IMR-90 (cell line): ENCODE data around the gene ARHGEF12.

Experiments used
- CEBPB ChIP-seq: IDR thresholded peaks from 2 replicates; pipeline ENCODE4 v1.6.1; 2012; ENCODE audit warnings: low read depth, low read length, improper control_type of control experiment
- CTCF ChIP-seq: conservative IDR thresholded peaks from 2 replicates; pipeline ENCODE4 v1.5.1; 2012; ENCODE audit warnings: mild to moderate bottlenecking, low read depth, low read length, improper control_type of control experiment
- ELK1 ChIP-seq: fragments of 150-350 bp; IDR thresholded peaks from 2 replicates; pipeline ENCODE4 v1.6.1; 2016; ENCODE audit warnings: low read depth, mild to moderate bottlenecking, low read length, moderate library complexity, borderline replicate concordance
- MXI1 ChIP-seq: IDR thresholded peaks from 2 replicates; pipeline ENCODE4 v1.6.1; 2012; ENCODE audit warnings: low read depth, mild to moderate bottlenecking, low read length, moderate library complexity, borderline replicate concordance
- POLR2A ChIP-seq: IDR thresholded peaks from 2 replicates; pipeline ENCODE4 v1.6.1; 2012; ENCODE audit warnings: mild to moderate bottlenecking, low read depth, low read length
- RFX5 ChIP-seq: IDR thresholded peaks from 2 replicates; pipeline ENCODE4 v1.8.0; 2012; ENCODE audit warnings: low read depth, mild to moderate bottlenecking, low read length, moderate library complexity

- no peak for TF ChIP-seq CTCF
- no peak for TF ChIP-seq MXI1
- TF ChIP-seq ELK1, result no peak
- no peak for TF ChIP-seq RFX5
- no peak for TF ChIP-seq CEBPB
- no peak for TF ChIP-seq POLR2A
Measured at GRCh38 chr11:120489799-120490198, 153.6 kb downstream of the ARHGEF12 start.
